Endothelial cell of umbilical vein (primary cell): ENCODE data around the gene ERG.

Experiments used
- MYC ChIP-seq: IDR thresholded peaks from one replicate; pipeline ENCODE4 v1.6.1; 2011; ENCODE audit warnings: mild to moderate bottlenecking, low read depth, low read length
- POLR2A ChIP-seq: IDR thresholded peaks from 2 replicates; pipeline ENCODE4 v1.6.1; 2012; ENCODE audit warnings: low read depth, mild to moderate bottlenecking, control low read depth, low read length
- TF ChIP-seq, protein P1 (sequence below), 2 donors: IDR thresholded peaks; 1 replicate in 1 of 2; 2 replicates in 1 of 2; pipeline ENCODE4 v1.5.1; 2011; ENCODE audit warnings: low read length in 2 of 2, mild to moderate bottlenecking in 2 of 2, moderate library complexity in 2 of 2, control low read depth in 1 of 2, inconsistent platforms in 1 of 2, low read depth in 1 of 2; ENCODE audit not compliant: insufficient read depth in 1 of 2; ENCODE audit errors: extremely low read depth in 1 of 2

DNA sequence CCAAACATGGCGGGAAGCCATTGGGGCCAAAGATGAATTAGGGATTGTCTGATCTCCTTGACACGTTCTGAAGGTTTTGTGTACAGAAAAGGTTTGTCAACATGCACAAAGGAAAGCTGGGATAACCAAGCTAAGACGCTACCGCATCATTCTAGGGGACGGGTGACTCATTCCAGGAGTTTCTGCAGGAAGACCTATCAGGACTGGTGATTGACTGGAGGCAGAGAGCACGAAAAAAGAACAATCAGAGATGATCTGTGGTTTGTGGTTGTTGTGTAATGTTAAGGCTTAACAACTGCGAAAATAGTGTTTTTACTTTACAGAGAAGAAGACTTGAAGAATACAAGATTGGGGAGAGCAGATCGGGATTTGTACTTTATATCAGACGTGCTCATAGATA, 22.2 kb upstream of the ERG start:
- TF ChIP-seq, protein P1, sequence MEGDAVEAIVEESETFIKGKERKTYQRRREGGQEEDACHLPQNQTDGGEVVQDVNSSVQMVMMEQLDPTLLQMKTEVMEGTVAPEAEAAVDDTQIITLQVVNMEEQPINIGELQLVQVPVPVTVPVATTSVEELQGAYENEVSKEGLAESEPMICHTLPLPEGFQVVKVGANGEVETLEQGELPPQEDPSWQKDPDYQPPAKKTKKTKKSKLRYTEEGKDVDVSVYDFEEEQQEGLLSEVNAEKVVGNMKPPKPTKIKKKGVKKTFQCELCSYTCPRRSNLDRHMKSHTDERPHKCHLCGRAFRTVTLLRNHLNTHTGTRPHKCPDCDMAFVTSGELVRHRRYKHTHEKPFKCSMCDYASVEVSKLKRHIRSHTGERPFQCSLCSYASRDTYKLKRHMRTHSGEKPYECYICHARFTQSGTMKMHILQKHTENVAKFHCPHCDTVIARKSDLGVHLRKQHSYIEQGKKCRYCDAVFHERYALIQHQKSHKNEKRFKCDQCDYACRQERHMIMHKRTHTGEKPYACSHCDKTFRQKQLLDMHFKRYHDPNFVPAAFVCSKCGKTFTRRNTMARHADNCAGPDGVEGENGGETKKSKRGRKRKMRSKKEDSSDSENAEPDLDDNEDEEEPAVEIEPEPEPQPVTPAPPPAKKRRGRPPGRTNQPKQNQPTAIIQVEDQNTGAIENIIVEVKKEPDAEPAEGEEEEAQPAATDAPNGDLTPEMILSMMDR (IDR thresholded peaks at IDR 0.05; ENCODE audit: extremely low read depth in 1 of 2, insufficient read depth in 1 of 2, low read depth in 1 of 2, low read length in 2 of 2): no peak
- TF ChIP-seq POLR2A (no peak), MYC (no peak)
